CD4-positive, alpha-beta T cell (primary cell): ENCODE measurements around the gene TLX2. TPM values are rescaled to one million over a fixed set of nuclear protein-coding genes. Genes with fewer than 3 reads are reported as not detected.
A peak's percentile ranks its signal among the peaks of the same experiment; 100 is the strongest.

ENCODE experiments used
- ATAC-seq: fragments of 200-7000 bp; cut with Tn5 transposase; one replicate; pipeline ENCODE4 v1.10.0; 2022; ENCODE audit warnings: mild to moderate bottlenecking; ENCODE audit not compliant: poor library complexity
- CTCF ChIA-PET: fragments of 350-600 bp; sonication (Branson Sonifier 250); formaldehyde crosslinking; loops from one replicate; lab custom pipeline; 2021; ENCODE audit warnings: antibody characterized with exemption, inconsistent platforms; lab: Charles Lee
- POLR2A ChIA-PET: fragments of 350-600 bp; sonication (Branson Sonifier 250); formaldehyde crosslinking; loops from one replicate; lab custom pipeline; 2021; ENCODE audit warnings: antibody characterized with exemption, inconsistent platforms; lab: Charles Lee
- DNase-seq, 14 experiments: peaks; one replicate each; pipeline ENCODE4 v3.0.0-alpha.2; 2013 to 2020; ENCODE audit warnings: mixed read lengths in 2 of 14
- H3K27ac ChIP-seq, 2 donors: one replicate each; pipeline versions ENCODE4 v1.5.1 to v1.7.0; 2013; ENCODE audit warnings: low read length in 2 of 2, low read depth in 1 of 2, mild to moderate bottlenecking in 1 of 2
- H3K27me3 ChIP-seq, 2 experiments: 1 replicate in 1 of 2; 2 replicates in 1 of 2; pipeline versions ENCODE4 v1.6.1 to v1.7.0; 2013; ENCODE audit warnings: low read length in 2 of 2, control low read depth in 1 of 2, mild to moderate bottlenecking in 1 of 2, moderate library complexity in 1 of 2; ENCODE audit not compliant: insufficient read depth in 2 of 2, control insufficient read depth in 1 of 2
- H3K36me3 ChIP-seq: one replicate; pipeline ENCODE4 v1.6.1; 2013; ENCODE audit warnings: low read length, control low read depth; ENCODE audit not compliant: insufficient read depth
- H3K4me1 ChIP-seq: one replicate; pipeline ENCODE4 v1.6.1; 2013; ENCODE audit warnings: low read length, control low read depth; ENCODE audit not compliant: insufficient read depth
- H3K4me3 ChIP-seq: one replicate; pipeline ENCODE4 v1.5.1; 2013; ENCODE audit warnings: mild to moderate bottlenecking, low read length, moderate library complexity
- H3K9me3 ChIP-seq, 2 experiments: 1 replicate in 1 of 2; 2 replicates in 1 of 2; pipeline versions ENCODE4 v1.6.1 to v1.7.0; 2013; ENCODE audit warnings: low read length in 2 of 2, mild to moderate bottlenecking in 2 of 2, control low read depth in 1 of 2, moderate library complexity in 1 of 2; ENCODE audit not compliant: control insufficient read depth in 1 of 2, insufficient read depth in 1 of 2
- H3K27ac Mint-ChIP-seq: one replicate; pipeline ENCODE4 v1.8.0; 2020; ENCODE audit warnings: mixed read lengths
- H3K27me3 Mint-ChIP-seq: one replicate; pipeline ENCODE4 v1.8.0; 2021; ENCODE audit warnings: mixed read lengths
- H3K36me3 Mint-ChIP-seq: one replicate; pipeline ENCODE4 v1.8.0; 2021; ENCODE audit warnings: low read depth, mixed read lengths
- H3K4me1 Mint-ChIP-seq: one replicate; pipeline ENCODE4 v1.8.0; 2021; ENCODE audit warnings: low read depth, mixed read lengths
- H3K4me3 Mint-ChIP-seq: one replicate; pipeline ENCODE4 v1.8.0; 2020; ENCODE audit warnings: mild to moderate bottlenecking, mixed read lengths
- H3K9me3 Mint-ChIP-seq: one replicate; pipeline ENCODE4 v1.8.0; 2020; ENCODE audit warnings: mixed read lengths
- CTCF ChIP-seq: fragments of 200-600 bp; IDR thresholded peaks from one replicate; pipeline ENCODE4 v1.8.0; 2022; ENCODE audit warnings: antibody characterized with exemption, mild to moderate bottlenecking
- intact Hi-C, 2 experiments: fragments of 100-400 bp; cut with DNase I in 1 of 2; cut with micrococcal nuclease in 1 of 2; formaldehyde crosslinking; loops; one replicate each; pipeline versions ENCODE4 v1.15.1 to v1.9.0; 2023 to 2025; cut with DNase I, micrococcal nuclease
- total RNA-seq, 174 experiments: library from RNA in 2 of 174; stranded (reverse) in 2 of 174; gene quantifications; one replicate each; pipeline ENCODE4 v1.2.3 and lab custom pipeline; 2021 to 2026

TLX2 gene
- total RNA-seq, 2 experiments from 2014 or later = 0.14 to 0.30 TPM

- Histone ChIP-seq H3K9me3 (no peaks in the 10 kb centered on the region), H3K27ac (no peak overlapping the region), H3K4me3 (no peak overlapping the region), H3K4me1 (peaks cover 30% of the 10 kb centered on the region), H3K27me3 (no peaks in the 10 kb centered on the region), H3K36me3 (peaks cover 27% of the 10 kb centered on the region)
- TF ChIP-seq CTCF = no peak
- ChIA-PET CTCF (interaction anchor here (0.8 to 2.2 kb wide), 4 partner anchors 8 to 84 kb away, joined by 3 to 8 read pairs (median 4); partner anchors contain the start of genes CCDC142, MOGS and TTC31), POLR2A (interaction anchor here (9.1 kb wide), 1 partner anchor 18 kb away, joined by 225 read pairs; the partner anchor contains the start of genes INO80B and WBP1)
- intact Hi-C loops = loop anchor here (5.0 kb wide), 2 partner anchors 53 to 83 kb away; partner anchors contain the start of genes C2orf81 (in 1 of the 2) and WDR54 (in 1 of the 2)
- ATAC-seq (no peak), DNase-seq (no peak)
- Mint-ChIP-seq H3K4me1 (peaks cover 30% of the 10 kb centered on the region), H3K27me3 (no peaks in the 10 kb centered on the region), H3K27ac (no peak overlapping the region), H3K9me3 (no peaks in the 10 kb centered on the region), H3K4me3 (no peak overlapping the region), H3K36me3 (peaks cover 55% of the 10 kb centered on the region)
Measured at GRCh38 chr2:74474899-74475298, 39.4 kb upstream of the TLX2 start.

DNA sequence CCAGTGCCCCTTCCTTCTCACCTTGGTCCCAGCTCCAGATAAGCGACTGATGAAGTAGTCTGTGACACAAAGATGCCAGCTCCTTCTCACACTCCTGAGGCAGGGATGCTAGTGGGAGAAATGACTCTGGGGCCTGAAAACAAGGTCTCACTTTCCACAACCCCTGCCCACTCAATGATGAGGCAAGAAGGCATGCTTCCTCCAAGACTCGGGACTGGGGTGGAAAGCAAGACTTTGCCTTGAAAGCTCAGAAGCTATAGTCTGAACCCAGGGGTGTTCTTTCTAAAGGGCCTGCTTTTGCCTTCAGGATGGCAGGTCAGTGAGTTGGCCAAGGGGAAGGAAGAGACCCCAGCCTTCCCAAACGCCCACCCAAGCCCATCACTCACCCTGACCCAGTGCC, 32.8 kb upstream of the TLX2 start:
- Histone ChIP-seq H3K27ac (no peak overlapping the region), H3K27me3 (no peaks in the 10 kb centered on the region), H3K36me3 (peaks cover 30% of the 10 kb centered on the region), H3K4me3 (peak overlapping the region; percentile 77), H3K4me1 (peaks cover 31% of the 10 kb centered on the region), H3K9me3 (no peaks in the 10 kb centered on the region)
- H3K27ac Mint-ChIP-seq = peak overlapping the region; percentile 14
- no peak for ATAC-seq
- no peak for DNase-seq
- CTCF ChIA-PET = interaction anchor here (0.6 to 4.6 kb wide), 9 partner anchors 9 to 110 kb away, joined by 3 to 61 read pairs (median 5); partner anchors contain the start of genes AUP1, HTRA2, INO80B and MRPL53
- no peaks in the 10 kb centered on the region for H3K9me3 Mint-ChIP-seq
- POLR2A ChIA-PET = interaction anchor here (0.7 to 6.9 kb wide), 10 partner anchors 9 to 90 kb away, joined by 3 to 169 read pairs (median 16); partner anchors contain the start of genes AUP1, HTRA2, INO80B and LBX2
- intact Hi-C loops = loop anchor here in 1 of 2 experiments (2.0 to 5.0 kb wide), 2 partner anchors 15 to 396 kb away; no protein-coding TSS in a partner anchor
- H3K4me1 Mint-ChIP-seq = peaks cover 26% of the 10 kb centered on the region
- no peak for TF ChIP-seq CTCF
- H3K4me3 Mint-ChIP-seq = peak overlapping the region; percentile 99
- no peaks in the 10 kb centered on the region for H3K27me3 Mint-ChIP-seq
- peaks cover 56% of the 10 kb centered on the region for H3K36me3 Mint-ChIP-seq

GRCh38 chr2:74481961-74482800, 32.1 kb upstream of the TLX2 start:
- H3K27ac ChIP-seq = peak overlapping the region; percentile 93 to 94
- POLR2A ChIA-PET = interaction anchor here (0.7 to 6.9 kb wide), 21 partner anchors 10 to 654 kb away, joined by 3 to 169 read pairs (median 8); partner anchors contain the start of genes AUP1, C2orf81, DQX1 and HTRA2
- peak overlapping the region; percentile 77 for H3K4me3 ChIP-seq
- Mint-ChIP-seq H3K4me3 (peak overlapping the region; percentile 99), H3K9me3 (no peaks in the 10 kb centered on the region), H3K4me1 (peaks cover 26% of the 10 kb centered on the region), H3K36me3 (peaks cover 57% of the 10 kb centered on the region), H3K27me3 (no peaks in the 10 kb centered on the region), H3K27ac (peak overlapping the region; percentile 97)
- H3K27me3 ChIP-seq = no peaks in the 10 kb centered on the region
- CTCF ChIA-PET = interaction anchor here (0.6 to 4.6 kb wide), 16 partner anchors 8 to 745 kb away, joined by 3 to 61 read pairs (median 8); partner anchors contain the start of genes AUP1, C2orf81, HTRA2 and INO80B
- H3K9me3 ChIP-seq = no peaks in the 10 kb centered on the region
- ATAC-seq (peak; percentile 32), DNase-seq (peak in 10 of 14 experiments; percentile 35 to 79 (median 46))
- peaks cover 31% of the 10 kb centered on the region for H3K4me1 ChIP-seq
- no peak for TF ChIP-seq CTCF
- intact Hi-C loops = loop anchor here (1.0 to 5.0 kb wide), 6 partner anchors 10 to 395 kb away; partner anchors contain the start of genes INO80B (in 2 of the 2), AUP1 (in 1 of the 2), HTRA2 (in 1 of the 2) and MRPL53 (in 1 of the 2)
- H3K36me3 ChIP-seq = peaks cover 30% of the 10 kb centered on the region
